A549 (cell line): ENCODE results near the gene C2orf42.

Experiments
- CTCF ChIP-seq: fragments of >200 bp; sonication (Bioruptor Twin); formaldehyde crosslinking; IDR thresholded peaks from 3 replicates; pipeline ENCODE4 v1.5.1; 2016
- PBX3 ChIP-seq: IDR thresholded peaks from 2 replicates; pipeline ENCODE4 v1.6.1; 2012

GRCh38 chr2:70199320-70199864 lies 8.6 kb upstream of the C2orf42 start:
- TF ChIP-seq CTCF (no peak), PBX3 (no peak)
